NCI-H1694 treated with DMSO at 0.1 percent for 48 hours (cell line): ENCODE results near the gene TOMM22.
"Not testable (repeated sequence)": the region's sequence is repeated elsewhere in the genome, so short reads cannot be mapped to it uniquely, and the experiment has no call there.

Source experiments
- DNase-seq: peaks from one replicate; lab custom pipeline; 2025; lab: John Stamatoyannopoulos, UW

Gene TOMM22

GRCh38 chr22:38681582-38682335, at the start of gene TOMM22:
TSS of gene TOMM22 (plus strand) at chr22:38681957. CDS start at chr22:38681979, 22 bp downstream.
- peak; percentile 69 for DNase-seq

GRCh38 chr22:38632528-38632927, 49.2 kb upstream of the TOMM22 start:
- no peak for DNase-seq

GRCh38 chr22:38638216-38638615, 43.5 kb upstream of the TOMM22 start:
- DNase-seq = no peak

- no peak for DNase-seq
Measured at GRCh38 chr22:38638728-38639127, 43.0 kb upstream of the TOMM22 start.

- DNase-seq = no peak
Measured at GRCh38 chr22:38641476-38642040, 40.2 kb upstream of the TOMM22 start.

GRCh38 chr22:38644245-38644644, 37.5 kb upstream of the TOMM22 start:
- DNase-seq = not testable (repeated sequence)

GRCh38 chr22:38645430-38645829, 36.3 kb upstream of the TOMM22 start:
- DNase-seq = no peak

- DNase-seq = no peak
Measured at GRCh38 chr22:38649841-38650522, 31.8 kb upstream of the TOMM22 start.

GRCh38 chr22:38652859-38653258, 28.9 kb upstream of the TOMM22 start:
- no peak for DNase-seq

GRCh38 chr22:38653741-38654140, 28.0 kb upstream of the TOMM22 start:
- DNase-seq = no peak

- peak; percentile 0 for DNase-seq
Measured at GRCh38 chr22:38655519-38656255, 26.1 kb upstream of the TOMM22 start.

GRCh38 chr22:38656256-38657044, 25.3 kb upstream of the TOMM22 start, which contains the start of the genes CBY1 and FAM227A:
TSS of gene CBY1 (plus strand) at chr22:38656638. CDS start at chr22:38668055, 11,417 bp downstream.
TSS of gene FAM227A (minus strand) at chr22:38656392. CDS start at chr22:38650168, 6,224 bp downstream.
- DNase-seq = peak; percentile 74

- peak; percentile 0 for DNase-seq
Measured at GRCh38 chr22:38657045-38657909, 24.5 kb upstream of the TOMM22 start.

- DNase-seq = no peak
Measured at GRCh38 chr22:38674888-38675287, 6.9 kb upstream of the TOMM22 start.

- DNase-seq = no peak
Measured at GRCh38 chr22:38675833-38676232, 5.9 kb upstream of the TOMM22 start.

GRCh38 chr22:38684895-38685294, 3.1 kb downstream of the TOMM22 start:
- DNase-seq = no peak

- no peak for DNase-seq
Measured at GRCh38 chr22:38685761-38686160, 4.0 kb downstream of the TOMM22 start.

- DNase-seq = no peak
Measured at GRCh38 chr22:38689651-38690050, 7.9 kb downstream of the TOMM22 start.

GRCh38 chr22:38694049-38694448, 12.3 kb downstream of the TOMM22 start:
- no peak for DNase-seq

- DNase-seq = no peak
Measured at GRCh38 chr22:38694940-38695339, 13.2 kb downstream of the TOMM22 start.
